Activated T-cell treated with anti-CD3 and anti-CD28 coated beads, Interleukin-2, amount 50 U/mL, for 48 hours (primary cell): ENCODE results near the gene ATOH8.

ENCODE experiments used
- DNase-seq, 2 experiments: peaks; one replicate each; pipeline ENCODE4 v3.0.0-alpha.2; 2020

ATOH8 gene

DNA sequence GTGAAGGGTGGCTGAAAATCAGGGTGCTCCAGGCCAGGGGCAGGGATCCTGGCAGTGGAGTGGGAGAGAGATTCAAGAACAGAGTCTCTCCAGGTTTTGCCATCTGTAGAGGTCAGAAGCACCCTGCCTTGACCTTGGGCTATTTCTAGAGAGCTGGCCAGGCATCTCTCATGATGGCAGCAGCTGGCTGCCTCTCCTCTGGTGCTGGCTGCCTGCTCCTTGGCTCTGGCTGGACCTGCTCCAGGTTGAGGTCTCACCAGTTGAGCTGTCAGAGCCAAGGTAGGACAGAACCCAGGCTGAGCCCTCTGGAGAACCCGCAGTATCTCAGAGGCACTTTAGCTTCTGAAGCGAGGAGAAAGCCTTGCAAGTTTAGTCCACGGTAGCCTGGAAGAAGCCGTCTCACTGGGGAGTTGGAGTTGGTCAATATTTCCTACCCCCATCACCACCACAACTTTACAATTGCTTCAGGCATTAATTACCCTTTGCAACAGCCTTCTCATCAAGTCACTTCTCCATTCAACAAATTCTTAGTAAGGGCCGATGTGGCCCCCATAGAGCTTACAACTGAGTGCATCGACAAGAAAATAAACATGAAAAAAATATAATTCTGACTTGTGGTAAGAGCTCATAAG, 34.1 kb upstream of the ATOH8 start:
- no peak for DNase-seq

- DNase-seq: no peak
Observed at GRCh38 chr2:85720533-85720932, 33.3 kb upstream of the ATOH8 start.

- no peak for DNase-seq
Observed at GRCh38 chr2:85721641-85722040, 32.1 kb upstream of the ATOH8 start.

DNA sequence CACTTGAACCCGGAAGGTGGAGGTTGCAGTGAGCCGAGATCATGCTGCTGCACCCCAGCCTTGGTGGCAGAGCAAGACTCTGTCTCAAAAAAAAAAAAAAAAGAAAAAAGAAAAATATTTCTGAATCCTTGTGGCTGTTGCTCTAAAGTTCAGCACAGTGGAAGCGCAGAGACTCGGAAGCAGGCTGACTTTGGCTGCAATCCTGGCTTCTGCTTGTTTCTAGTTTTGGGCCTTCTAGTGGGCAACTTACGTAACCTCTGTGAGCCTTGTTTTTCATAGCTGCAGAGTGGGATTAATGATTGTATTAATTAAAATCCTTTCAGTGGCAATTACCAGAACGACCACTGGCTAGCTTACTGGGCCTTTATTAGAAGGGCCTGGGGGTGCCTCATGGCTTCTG, 31.3 kb upstream of the ATOH8 start:
- DNase-seq: no peak

- DNase-seq: no peak
Observed at GRCh38 chr2:85723707-85724360, 30.0 kb upstream of the ATOH8 start.

DNA sequence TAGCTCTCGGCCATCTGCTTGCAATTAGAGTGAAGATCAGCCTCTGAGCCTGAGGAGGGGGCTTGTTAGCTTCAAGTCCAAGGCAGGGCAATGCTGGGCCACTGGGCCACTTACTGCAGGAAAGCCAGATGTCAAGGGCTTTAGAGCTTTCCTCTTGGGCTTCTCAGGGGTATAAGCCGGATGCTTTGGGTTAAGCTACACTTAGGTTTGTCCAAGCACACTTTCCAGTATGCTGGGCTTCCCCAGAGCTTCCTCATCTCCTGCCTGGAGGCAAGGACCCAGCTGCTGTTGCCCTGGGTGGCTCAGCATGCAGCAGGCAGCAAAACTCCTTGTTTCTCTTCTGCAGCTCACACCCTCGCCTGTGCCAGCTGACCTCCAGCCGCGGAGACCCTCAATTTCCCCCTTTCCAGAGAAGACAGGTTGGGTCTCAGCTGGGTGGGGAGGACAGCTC, 29.0 kb upstream of the ATOH8 start:
- no peak for DNase-seq

- DNase-seq: no peak
Observed at GRCh38 chr2:85725451-85725850, 28.3 kb upstream of the ATOH8 start.

- no peak for DNase-seq
Observed at GRCh38 chr2:85727798-85728197, 26.0 kb upstream of the ATOH8 start.

DNA sequence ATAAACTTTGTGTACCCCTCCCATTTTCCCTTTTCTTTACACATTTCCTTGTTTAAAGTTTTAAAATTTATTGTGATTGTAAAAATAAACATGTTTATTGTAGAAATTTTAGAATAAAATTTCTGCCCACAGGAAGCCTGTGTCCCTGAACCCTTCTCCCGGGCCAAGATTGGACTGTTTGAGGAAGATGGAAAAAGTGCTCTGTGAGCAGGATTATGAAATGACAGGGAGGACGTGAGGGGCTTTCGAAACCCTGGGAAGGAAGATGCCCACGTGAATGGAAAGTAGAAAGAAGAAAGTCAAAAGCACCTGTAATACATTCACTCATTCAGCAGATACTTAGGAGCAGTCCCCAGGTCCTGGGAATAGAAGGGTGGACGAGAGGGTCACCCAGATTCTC, 25.4 kb upstream of the ATOH8 start:
- no peak for DNase-seq

DNA sequence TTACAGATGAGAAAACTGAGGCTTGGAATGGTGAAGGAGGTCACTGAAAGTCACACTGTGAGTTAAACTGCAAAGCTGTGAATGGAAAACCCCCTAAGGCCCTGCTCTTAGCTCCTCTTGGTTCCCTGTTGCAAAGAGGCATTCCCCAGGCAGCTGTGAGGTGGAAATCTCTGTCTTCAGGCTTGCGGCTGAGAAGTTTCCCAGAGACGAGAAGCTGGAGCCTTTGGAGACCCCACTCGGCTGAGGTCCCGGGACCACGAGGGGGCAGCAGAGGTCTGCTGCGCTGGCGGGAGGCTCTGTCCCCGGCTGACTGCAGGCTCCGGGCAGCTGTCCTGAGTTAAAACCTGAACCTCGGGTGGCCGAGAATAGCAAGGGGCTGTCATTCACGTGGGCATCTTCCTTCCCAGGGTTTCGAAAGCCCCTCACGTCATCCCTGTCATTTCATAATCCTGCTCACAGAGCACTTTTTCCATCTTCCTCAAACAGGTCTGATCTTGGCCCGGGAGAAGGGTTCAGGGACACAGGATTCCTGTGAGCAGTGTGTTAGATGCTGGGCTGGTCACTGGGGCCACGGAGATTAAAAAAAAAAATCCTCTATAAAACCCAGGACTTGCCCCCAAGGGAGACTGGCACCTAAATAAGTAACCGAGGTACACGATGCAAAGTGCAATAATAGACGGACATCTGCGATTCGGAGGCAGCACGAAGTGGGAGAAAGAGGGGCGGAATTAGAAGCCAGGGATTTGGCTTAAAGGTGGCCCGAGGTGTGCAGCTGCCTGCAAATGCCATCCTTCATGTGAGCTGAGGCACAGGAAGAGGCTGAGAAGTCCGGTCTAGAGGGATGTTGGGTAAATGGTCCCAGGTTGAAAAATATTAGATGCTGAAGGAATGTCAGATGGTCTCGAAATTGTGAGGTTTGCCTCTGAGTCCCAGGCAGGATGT, 24.6 kb upstream of the ATOH8 start:
- DNase-seq: peak; percentile 83 to 87

- no peak for DNase-seq
Observed at GRCh38 chr2:85729825-85730510, 23.8 kb upstream of the ATOH8 start.

DNA sequence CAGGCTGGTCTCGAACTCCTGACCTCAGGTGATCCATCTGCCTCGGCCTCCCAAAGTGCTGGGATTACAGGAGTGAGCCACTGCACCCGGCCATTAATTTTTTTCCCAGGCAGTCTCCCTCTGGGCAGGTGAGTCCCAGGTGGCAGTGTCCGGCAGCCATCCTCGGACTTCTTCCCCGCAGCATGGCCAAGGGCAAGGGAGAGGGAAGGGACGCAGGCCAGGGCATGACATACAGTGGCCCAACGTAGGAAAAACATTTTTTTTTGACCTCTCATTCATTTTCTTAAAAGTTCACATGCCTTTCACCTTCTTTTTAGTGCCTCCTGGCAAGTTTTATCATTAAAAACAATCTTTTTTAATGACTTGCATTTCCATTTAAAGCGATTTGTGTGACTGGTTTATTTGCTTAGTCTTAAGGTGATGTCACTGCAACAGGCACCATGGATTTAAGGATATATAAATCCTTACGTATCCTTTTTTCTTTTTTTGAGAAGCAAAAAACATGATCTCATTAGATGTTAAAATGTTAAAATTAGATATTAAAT, 23.0 kb upstream of the ATOH8 start:
- DNase-seq: no peak

DNA sequence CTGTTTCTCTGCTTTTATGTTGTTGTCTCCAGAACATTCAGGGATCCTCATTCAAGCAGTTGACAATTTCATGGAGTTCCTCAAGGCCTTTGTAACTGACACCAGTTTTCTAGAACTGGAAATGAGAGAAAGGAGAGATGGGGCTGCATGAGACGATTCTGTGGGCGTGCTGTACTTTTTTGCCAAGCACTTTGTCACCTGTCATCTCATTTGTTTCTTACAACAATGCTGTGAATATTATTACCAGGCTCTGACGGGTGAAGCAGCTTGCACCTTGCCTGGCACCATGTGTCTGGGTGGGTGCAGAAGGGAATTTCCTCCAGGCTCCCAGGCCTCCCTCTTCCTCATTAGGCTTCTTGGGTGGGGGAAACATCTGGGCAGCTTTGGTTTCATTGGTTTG, 22.2 kb upstream of the ATOH8 start:
- DNase-seq: no peak

DNA sequence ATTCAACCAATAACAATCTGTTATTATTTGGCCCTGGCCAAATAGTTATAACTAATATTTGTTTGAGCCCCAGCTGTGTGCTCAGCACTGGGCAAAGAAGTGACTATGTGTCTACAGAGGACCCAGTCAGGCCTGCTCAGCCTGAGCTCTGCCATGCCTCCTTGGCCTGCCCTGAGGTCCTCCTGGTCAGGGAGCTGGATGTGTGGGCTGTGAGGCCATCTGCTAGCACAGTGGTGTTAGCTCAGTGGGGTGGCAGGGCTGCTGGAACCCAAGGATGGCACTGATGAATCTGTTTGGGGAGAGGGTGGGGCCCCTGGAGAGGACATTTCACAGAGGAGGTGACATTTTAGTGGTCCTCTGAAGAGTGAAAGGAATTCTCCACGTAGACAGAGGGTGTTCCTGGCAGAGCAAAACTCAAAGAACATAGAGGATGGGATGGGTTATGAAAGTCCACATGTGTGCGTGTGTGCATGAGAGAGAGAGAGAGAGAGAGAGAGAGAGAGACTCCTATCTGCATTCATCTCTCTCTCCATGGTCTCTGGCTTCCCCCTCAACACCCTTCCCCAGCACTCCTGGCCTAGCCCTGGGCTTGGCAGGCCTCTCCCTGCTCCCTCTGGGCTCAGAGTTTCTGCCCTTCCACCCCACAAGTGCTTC, 21.2 kb upstream of the ATOH8 start:
- DNase-seq: no peak

DNA sequence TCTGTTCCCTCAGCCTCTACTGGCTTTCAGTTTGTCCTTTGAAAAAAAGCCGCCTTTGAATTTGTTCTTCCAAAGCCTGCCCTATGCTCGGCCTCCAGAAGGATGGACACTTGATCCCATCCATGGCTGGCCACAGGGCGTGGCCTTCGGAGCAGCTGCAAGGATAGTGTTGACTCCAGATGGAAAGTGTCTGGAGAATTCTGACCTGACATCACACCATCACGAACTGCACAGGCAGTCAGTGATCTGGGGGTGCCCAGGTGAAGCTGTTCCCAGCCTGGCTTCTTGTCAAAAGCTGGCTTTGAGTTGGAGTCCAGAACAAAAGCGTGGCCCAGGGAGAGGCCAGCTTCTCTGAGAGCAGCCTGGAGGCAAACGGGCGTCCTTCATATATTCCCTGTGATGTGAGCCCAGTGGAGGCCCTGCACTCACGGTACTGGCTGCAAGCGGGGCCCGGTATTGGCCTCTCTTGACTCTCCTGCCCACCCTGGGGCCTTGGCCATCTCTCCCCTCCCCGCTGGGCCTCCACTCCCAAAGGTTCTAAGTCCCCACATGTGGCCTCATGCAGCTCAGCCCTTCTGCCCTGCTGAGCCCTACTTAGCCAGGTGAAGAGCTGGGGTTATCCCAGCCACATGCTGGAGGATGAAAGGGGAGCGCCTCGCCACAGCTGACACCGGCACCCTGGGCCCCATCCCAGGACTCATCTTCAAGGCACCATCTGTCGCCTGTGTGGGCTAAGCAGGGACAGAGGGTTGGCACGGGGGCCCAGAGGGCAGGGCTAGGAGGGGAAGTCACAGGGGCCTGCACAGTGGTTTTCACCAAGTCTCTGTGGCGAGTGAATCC, 20.4 kb upstream of the ATOH8 start:
- DNase-seq: no peak

- no peak for DNase-seq
Observed at GRCh38 chr2:85734015-85734414, 19.8 kb upstream of the ATOH8 start.

DNA sequence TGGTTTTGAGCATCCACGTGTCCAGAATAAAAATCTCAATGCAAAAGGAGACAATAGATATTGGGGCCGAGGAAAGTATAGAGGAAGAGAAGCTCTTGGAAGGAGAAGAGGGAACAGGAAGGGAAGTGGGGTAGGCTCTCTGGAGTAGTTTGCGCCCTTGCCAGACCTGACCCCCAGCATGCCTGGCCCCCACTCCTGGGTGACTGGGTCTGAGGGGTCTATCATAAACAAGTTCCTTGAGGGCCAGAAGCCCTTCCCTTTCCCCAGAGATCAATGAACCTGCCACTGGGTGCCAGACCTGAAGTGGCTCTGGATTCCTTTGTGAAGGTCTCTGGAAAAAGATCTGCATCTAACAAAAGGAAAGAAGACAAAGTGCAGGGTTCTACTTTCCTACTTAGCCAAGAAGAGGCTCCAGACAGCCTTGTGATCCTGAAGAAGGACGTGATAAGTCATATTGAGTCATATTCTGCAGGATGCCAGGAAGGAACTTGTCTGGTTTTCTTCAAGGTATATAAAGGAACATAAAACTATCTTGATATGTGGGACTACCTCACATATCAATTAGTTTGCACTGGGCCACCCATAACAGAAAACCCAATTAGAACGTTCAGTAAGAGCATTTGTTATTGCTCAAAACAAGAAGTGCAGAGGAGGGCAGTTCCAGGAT, 18.7 kb upstream of the ATOH8 start:
- DNase-seq: no peak

GRCh38 chr2:85735691-85736090, 18.1 kb upstream of the ATOH8 start:
- no peak for DNase-seq

DNA sequence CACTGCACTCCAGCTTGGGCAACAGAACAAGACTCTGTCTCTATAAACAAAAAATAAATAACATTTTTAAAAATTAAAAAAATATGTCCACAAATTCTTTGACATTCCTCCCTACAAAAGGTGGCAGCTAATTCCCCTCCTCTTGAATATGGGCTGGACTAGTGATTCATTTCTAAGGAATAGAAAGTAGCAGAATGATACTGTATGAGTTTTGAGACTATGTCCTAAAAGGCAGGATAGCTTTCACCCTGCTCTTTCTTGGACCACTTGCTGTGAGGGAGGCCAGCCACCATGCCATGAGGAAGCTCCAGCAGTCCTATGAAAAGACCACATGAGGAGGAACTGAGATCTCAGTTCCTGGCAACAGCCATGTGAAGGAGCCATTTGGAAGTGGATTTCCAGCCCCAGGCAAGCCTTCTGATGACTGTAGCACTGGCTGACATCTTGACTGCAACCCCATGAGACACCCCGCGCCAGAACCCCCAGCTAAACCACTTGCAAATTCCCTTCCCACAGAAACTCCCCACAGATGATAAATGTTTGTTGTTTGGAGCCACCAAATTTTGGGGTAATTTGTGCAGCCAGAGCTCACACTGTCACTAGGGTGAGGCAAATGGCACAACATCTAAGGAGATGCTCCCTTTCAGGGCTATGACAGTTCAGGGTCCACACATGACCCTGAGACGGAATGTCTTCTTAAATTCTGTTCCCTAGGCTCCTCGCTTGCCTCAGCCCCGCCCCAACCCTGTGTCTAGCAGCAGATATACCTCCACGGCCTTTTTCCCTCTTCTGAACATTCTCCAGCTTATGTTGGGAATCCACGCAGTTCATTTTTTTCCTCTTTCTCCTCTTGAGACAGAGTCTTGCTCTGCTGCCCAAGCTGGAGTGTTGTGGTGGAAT, 17.1 kb upstream of the ATOH8 start:
- no peak for DNase-seq

GRCh38 chr2:85737481-85737880, 16.3 kb upstream of the ATOH8 start:
- no peak for DNase-seq
